Ovary (tissue), 3 donors: ENCODE results near the gene MRPL44.

Experiments used
- EP300 ChIP-seq: sonication (generic); formaldehyde crosslinking; IDR thresholded peaks from one replicate; pipeline ENCODE4 v1.6.1; 2017; ENCODE audit warnings: antibody characterized with exemption
- POLR2A ChIP-seq: fragments of 450-650 bp; IDR thresholded peaks from one replicate; pipeline ENCODE4 v1.6.1; 2017; ENCODE audit warnings: antibody characterized with exemption, mild to moderate bottlenecking, moderate library complexity
- TF ChIP-seq, protein P1 (sequence below), 3 donors: fragments of 450-650 bp in 2 of 3; fragments of 200-600 bp in 1 of 3; IDR thresholded peaks; one replicate each; pipeline versions ENCODE4 v1.5.1 to v1.8.0; 2016 to 2022; ENCODE audit warnings: antibody characterized with exemption in 3 of 3, mild to moderate bottlenecking in 1 of 3
- donor health status: DM: no; HTN: no; CAD: no.

DNA sequence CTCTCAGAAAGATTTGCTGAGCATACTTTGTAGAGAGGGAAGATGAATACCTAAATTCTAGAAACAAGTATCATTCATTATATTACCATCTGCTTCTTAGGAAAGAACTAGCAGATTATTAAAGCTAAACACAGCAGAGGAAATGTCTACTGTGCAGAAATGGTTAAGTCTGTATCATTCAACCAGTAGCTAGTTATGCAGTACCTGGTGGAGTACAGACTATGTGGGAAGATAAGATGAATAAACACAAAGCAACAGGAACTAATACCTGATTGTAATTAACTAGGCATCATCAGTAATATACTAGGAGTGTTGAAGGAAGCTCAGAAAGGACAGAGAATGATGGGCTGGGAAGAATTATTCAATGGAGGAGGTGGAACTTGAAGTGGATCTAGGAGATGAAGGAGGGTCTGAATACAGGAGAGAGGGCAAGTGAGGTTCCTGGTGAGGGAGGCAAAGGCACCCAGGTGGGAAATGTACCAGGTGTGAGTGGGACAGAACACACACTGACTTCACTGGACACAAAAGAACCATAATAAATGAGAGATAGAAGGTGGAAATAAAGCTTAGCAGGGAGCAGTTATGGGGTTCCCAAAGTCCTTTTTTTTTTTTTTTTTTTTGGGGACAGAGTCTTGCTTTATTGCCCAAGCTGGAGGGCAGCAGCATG is 21.7 kb upstream of the MRPL44 start:
- no peak for TF ChIP-seq POLR2A
- TF ChIP-seq, protein P1, sequence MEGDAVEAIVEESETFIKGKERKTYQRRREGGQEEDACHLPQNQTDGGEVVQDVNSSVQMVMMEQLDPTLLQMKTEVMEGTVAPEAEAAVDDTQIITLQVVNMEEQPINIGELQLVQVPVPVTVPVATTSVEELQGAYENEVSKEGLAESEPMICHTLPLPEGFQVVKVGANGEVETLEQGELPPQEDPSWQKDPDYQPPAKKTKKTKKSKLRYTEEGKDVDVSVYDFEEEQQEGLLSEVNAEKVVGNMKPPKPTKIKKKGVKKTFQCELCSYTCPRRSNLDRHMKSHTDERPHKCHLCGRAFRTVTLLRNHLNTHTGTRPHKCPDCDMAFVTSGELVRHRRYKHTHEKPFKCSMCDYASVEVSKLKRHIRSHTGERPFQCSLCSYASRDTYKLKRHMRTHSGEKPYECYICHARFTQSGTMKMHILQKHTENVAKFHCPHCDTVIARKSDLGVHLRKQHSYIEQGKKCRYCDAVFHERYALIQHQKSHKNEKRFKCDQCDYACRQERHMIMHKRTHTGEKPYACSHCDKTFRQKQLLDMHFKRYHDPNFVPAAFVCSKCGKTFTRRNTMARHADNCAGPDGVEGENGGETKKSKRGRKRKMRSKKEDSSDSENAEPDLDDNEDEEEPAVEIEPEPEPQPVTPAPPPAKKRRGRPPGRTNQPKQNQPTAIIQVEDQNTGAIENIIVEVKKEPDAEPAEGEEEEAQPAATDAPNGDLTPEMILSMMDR (IDR thresholded peaks at IDR 0.05) = no peak
- TF ChIP-seq EP300 = no peak
